Psoas muscle (tissue), 8 donors: ENCODE measurements around the gene ETAA1. TPM values are rescaled to one million over a fixed set of nuclear protein-coding genes. Genes with fewer than 3 reads are reported as not detected.
A peak's percentile ranks its signal among the peaks of the same experiment; 100 is the strongest.

ENCODE experiments used
- ATAC-seq, 4 donors: fragments of 200-7000 bp; cut with Tn5 transposase; one replicate each; pipeline ENCODE4 v1.9.1; 2020; ENCODE audit warnings: moderate library complexity in 3 of 4, mild to moderate bottlenecking in 2 of 4
- DNase-seq, 2 donors: peaks; one replicate each; pipeline ENCODE4 v3.0.0-alpha.2; 2020
- H3K27ac ChIP-seq: fragments of 200-600 bp; one replicate; pipeline ENCODE4 v1.8.0; 2022
- H3K27me3 ChIP-seq, 3 donors: fragments of 200-600 bp in 1 of 3; one replicate each; pipeline versions ENCODE4 v1.6.1 to v1.8.0; 2013 to 2022; ENCODE audit warnings: low read length in 2 of 3, mild to moderate bottlenecking in 2 of 3, moderate library complexity in 1 of 3; ENCODE audit not compliant: insufficient read depth in 3 of 3
- H3K36me3 ChIP-seq, 2 donors: fragments of 200-600 bp in 1 of 2; one replicate each; pipeline versions ENCODE4 v1.6.1 to v1.8.0; 2013 to 2022; ENCODE audit warnings: low read depth in 1 of 2, mild to moderate bottlenecking in 1 of 2, moderate library complexity in 1 of 2; ENCODE audit not compliant: insufficient read depth in 1 of 2
- H3K4me1 ChIP-seq: fragments of 200-600 bp; one replicate; pipeline ENCODE4 v1.8.0; 2022
- H3K4me3 ChIP-seq: fragments of 200-600 bp; one replicate; pipeline ENCODE4 v1.8.0; 2022; ENCODE audit warnings: mild to moderate bottlenecking
- H3K9me3 ChIP-seq: fragments of 200-600 bp; one replicate; pipeline ENCODE4 v1.8.0; 2022
- WGBS, 3 donors: extraction: QIAGEN DNeasy Blood & Tissue Kit; methylation state at CpG; one replicate each; pipeline versions ENCODE4 v1.1.6 to v1.1.7; 2013; 5-methylcytosine and 5-hydroxymethylcytosine counted together
- intact Hi-C, 2 donors: fragments of 100-400 bp; cut with DNase I; formaldehyde crosslinking; loops; one replicate each; pipeline versions ENCODE4 v1.11.0 to v1.14.2; 2022
- polyA plus RNA-seq, 3 donors: library from polyadenylated mRNA; stranded (reverse); fragments of 200-250 nt; gene quantifications; one replicate each; pipeline ENCODE4 v1.2.3, GENCODE V29; 2013
- total RNA-seq, 4 donors: library from RNA; stranded (reverse); fragmentation: NEBNext Ultra II Directional in 2 of 4; extraction: Animal tissue kit (Norgen Biotek cat#: 25700) in 2 of 4; gene quantifications; one replicate each; pipeline versions ENCODE4 v1.2.1 to v1.2.4, GENCODE V29; 2021 to 2023
- TF ChIP-seq, protein P1 (sequence below): fragments of 200-600 bp; IDR thresholded peaks from one replicate; pipeline ENCODE4 v1.8.0; 2022; ENCODE audit warnings: antibody characterized with exemption
- donor health status: healthy with polysubstance abuse.
- donor health status: DM: no; HTN: no; CAD: no; lungs with moderate emphysema.
- donor health status: Bipolar disorder and iron deficiency.
- donor health status: healthy.
- donor health status: DM: yes; HTN: yes; CAD: no.
- donor health status: DM: no; HTN: no; CAD: no.
- donor health status: DM: no; HTN: no; CAD: no.
- donor health status: DM: yes; HTN: yes; CAD: no.

ETAA1 gene
- total and polyA plus RNA-seq, 7 donors: 1.9 to 3.8 (median 2.9) TPM

DNA sequence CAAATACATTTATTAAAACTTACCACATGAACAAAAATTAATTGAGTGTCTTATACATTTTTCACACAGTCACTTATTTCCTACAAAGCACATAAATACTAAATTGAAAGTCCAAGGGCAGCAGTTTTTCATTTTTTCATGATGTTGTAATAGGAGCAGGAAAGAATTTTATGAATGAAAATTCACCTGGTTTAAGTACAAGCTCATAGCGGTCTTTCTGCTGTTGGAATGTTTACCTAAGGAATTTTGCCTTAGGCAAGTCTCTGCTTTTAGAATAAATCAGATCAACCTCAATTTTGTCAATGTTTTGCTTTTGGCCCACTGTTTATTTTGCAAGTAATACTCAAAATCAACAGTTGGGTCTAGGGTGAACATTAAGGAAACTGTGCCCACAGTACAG is 40.0 kb downstream of the ETAA1 start:
- intact Hi-C loops: no loop called here
- TF ChIP-seq, protein P1, sequence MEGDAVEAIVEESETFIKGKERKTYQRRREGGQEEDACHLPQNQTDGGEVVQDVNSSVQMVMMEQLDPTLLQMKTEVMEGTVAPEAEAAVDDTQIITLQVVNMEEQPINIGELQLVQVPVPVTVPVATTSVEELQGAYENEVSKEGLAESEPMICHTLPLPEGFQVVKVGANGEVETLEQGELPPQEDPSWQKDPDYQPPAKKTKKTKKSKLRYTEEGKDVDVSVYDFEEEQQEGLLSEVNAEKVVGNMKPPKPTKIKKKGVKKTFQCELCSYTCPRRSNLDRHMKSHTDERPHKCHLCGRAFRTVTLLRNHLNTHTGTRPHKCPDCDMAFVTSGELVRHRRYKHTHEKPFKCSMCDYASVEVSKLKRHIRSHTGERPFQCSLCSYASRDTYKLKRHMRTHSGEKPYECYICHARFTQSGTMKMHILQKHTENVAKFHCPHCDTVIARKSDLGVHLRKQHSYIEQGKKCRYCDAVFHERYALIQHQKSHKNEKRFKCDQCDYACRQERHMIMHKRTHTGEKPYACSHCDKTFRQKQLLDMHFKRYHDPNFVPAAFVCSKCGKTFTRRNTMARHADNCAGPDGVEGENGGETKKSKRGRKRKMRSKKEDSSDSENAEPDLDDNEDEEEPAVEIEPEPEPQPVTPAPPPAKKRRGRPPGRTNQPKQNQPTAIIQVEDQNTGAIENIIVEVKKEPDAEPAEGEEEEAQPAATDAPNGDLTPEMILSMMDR: no peak
- no peaks in the 10 kb centered on the region for H3K27me3 ChIP-seq
- H3K4me1 ChIP-seq: no peaks in the 10 kb centered on the region
- no peak overlapping the region for H3K27ac ChIP-seq
- H3K9me3 ChIP-seq: no peaks in the 10 kb centered on the region
- no peak overlapping the region for H3K4me3 ChIP-seq
- H3K36me3 ChIP-seq: no peaks in the 10 kb centered on the region
- DNase-seq: no peak
- ATAC-seq: no peak
- 62 to 75% (median 67%) methylated on average over 1 of the region's 1 CpG for WGBS, 3 donors

DNA sequence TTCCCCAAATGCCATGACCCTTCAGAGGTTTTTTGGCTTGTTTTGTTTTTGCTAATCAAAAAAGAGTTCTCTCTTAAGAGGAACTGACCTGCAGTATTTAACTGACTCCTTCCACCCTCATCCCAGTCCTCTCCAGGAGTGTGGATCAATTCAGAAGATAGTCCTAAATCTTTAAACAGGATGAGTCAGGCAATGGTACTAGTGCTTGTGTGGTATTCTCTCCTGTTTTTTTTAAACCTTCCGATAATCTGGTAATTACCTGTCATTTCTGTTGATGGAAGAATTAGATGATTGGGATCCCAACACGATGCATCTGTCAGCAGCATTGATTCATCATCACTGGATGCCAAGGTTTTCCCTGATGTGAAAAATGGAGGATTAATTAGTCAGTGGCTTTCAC is 41.2 kb downstream of the ETAA1 start:
- intact Hi-C loops: no loop called here

DNA sequence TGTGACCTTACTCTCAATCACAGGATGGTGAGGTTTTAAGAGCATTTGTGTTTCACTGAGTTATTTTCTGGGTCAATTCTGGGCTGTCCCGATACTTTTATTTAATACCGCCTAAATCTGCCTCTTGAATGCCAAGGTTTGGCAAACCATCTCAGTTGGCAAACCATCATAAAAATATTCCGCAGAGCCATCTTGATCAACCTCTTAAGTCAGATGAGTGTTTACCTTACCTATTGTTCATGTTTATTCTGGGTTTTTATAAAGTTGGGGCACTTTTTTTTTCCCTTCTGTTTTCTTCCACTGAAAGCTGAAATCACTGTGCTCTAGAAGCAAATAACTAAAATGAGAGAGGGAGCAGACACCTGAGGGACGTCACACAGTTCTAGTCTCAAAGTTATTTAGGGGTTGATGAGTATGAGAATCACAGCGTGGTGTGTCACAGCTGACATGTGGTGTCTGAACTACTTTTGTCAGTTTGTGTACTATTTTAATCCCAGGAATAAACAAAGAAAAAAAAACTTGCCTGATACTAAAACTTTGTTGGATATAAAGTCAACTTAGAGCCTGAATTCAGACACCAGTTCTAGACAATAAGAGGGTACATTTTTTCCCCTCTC is 48.6 kb downstream of the ETAA1 start:
- WGBS, 3 donors: 51 to 74% (median 57%) methylated on average over 5 of the region's 5 CpGs
- Histone ChIP-seq H3K9me3 (peaks cover 3% of the 10 kb centered on the region), H3K27ac (no peak overlapping the region), H3K27me3 (no peaks in the 10 kb centered on the region), H3K4me1 (no peaks in the 10 kb centered on the region), H3K4me3 (no peak overlapping the region), H3K36me3 (no peaks in the 10 kb centered on the region)
- DNase-seq (no peak), ATAC-seq (peak in 3 of 4 donors; percentile 54 to 75 (median 67))
- intact Hi-C loops: no loop called here
- TF ChIP-seq, protein P1: no peak

More for the DNA sequence above, 41.2 kb downstream of the ETAA1 start:
- ATAC-seq (no peak), DNase-seq (no peak)
- no peaks in the 10 kb centered on the region for H3K27me3 ChIP-seq
- 81 to 89% (median 85%) methylated on average over 2 of the region's 2 CpGs for WGBS, 3 donors
- H3K4me1 ChIP-seq: no peaks in the 10 kb centered on the region
- H3K36me3 ChIP-seq: no peaks in the 10 kb centered on the region
- no peak overlapping the region for H3K4me3 ChIP-seq
- TF ChIP-seq, protein P1: no peak
- H3K9me3 ChIP-seq: no peaks in the 10 kb centered on the region
- H3K27ac ChIP-seq: no peak overlapping the region

DNA sequence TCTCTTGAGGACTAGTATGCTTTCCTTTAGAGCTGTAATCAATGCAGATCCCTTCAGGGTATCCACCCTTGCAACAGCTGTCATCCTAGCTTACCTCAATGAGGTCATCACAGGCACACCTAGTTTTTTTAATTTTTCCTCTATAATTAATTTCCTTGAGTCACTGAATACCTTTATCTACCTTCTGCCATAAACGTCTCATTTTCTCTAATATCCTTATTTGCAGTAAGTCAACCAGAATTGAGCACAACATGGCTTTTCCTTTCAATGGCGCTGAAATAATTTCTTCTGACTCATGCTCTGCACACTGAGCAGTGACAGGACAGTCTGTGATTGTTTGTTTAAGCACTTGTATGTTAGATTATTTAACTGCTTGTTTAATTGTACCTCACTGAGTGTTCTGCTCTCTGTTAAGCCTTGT is 49.4 kb downstream of the ETAA1 start:
- TF ChIP-seq, protein P1: no peak
- H3K27ac ChIP-seq: no peak overlapping the region
- no peak overlapping the region for H3K4me3 ChIP-seq
- H3K4me1 ChIP-seq: no peaks in the 10 kb centered on the region
- no peaks in the 10 kb centered on the region for H3K27me3 ChIP-seq
- DNase-seq (no peak), ATAC-seq (no peak)
- H3K9me3 ChIP-seq: peaks cover 3% of the 10 kb centered on the region
- 76 to 85% (median 82%) methylated on average over 2 of the region's 2 CpGs for WGBS, 3 donors
- intact Hi-C loops: no loop called here
- H3K36me3 ChIP-seq: no peaks in the 10 kb centered on the region

DNA sequence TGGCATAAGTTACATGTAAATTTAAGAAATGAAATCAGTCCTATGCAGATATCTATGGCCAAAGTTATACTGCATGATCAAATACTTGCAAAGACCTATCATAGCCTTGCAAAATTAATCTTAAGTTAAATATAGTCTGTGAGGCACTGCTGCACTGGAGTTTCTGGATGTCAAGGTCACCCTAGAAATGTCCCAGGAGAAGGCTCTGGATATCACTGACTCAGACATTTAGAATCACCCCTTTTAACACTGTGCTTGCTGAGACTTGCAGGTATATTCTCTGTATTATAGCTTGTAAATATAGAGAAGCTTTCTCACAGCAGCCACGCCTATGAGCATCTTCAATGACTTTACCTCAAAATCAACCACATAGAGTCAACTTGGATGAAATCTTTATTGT is 51.5 kb downstream of the ETAA1 start:
- Histone ChIP-seq H3K27me3 (no peaks in the 10 kb centered on the region), H3K9me3 (peaks cover 2% of the 10 kb centered on the region), H3K27ac (no peak overlapping the region), H3K4me1 (no peaks in the 10 kb centered on the region), H3K4me3 (no peak overlapping the region), H3K36me3 (no peaks in the 10 kb centered on the region)
- intact Hi-C loops: no loop called here
- no peak for DNase-seq
- WGBS, 3 donors: 92 to 100% (median 95%) methylated on average over 1 of the region's 1 CpG
- TF ChIP-seq, protein P1: no peak
- peak in 3 of 4 donors; percentile 67 to 86 (median 73) for ATAC-seq
